ENCODE measurements around the gene GJD3.

Gene GJD3

GRCh38 chr17:40356990-40357881 lies 7.3 kb downstream of the GJD3 start:
- no peak for DNase-seq (ENCODE audit: low read depth)
- Histone ChIP-seq H3K9me3 (ENCODE audit: control insufficient read depth, low read length) (no peaks in the 10 kb centered on the region), H3K9ac (ENCODE audit: low read length) (peak overlapping the region; percentile 11), H3K36me3 (ENCODE audit: control insufficient read depth, insufficient read depth, low read length, severe bottlenecking) (peaks cover 30% of the 10 kb centered on the region), H3K4me3 (ENCODE audit: low read length) (no peak overlapping the region), H3K4me1 (ENCODE audit: control insufficient read depth, insufficient read depth, low read length) (peaks cover 28% of the 10 kb centered on the region), H3K27me3 (replicated peaks; ENCODE audit: control insufficient read depth, insufficient read depth, low read length) (no peaks in the 10 kb centered on the region)

- no peak for DNase-seq (ENCODE audit: low read depth)
- no peaks in the 10 kb centered on the region for H3K9me3 ChIP-seq (ENCODE audit: control insufficient read depth, low read length)
- peaks cover 31% of the 10 kb centered on the region for H3K4me1 ChIP-seq (ENCODE audit: control insufficient read depth, insufficient read depth, low read length)
- H3K27me3 ChIP-seq (replicated peaks; ENCODE audit: control insufficient read depth, insufficient read depth, low read length): no peaks in the 10 kb centered on the region
- H3K9ac ChIP-seq (ENCODE audit: low read length): no peak overlapping the region
- peaks cover 37% of the 10 kb centered on the region for H3K36me3 ChIP-seq (ENCODE audit: control insufficient read depth, insufficient read depth, low read length, severe bottlenecking)
- H3K4me3 ChIP-seq (ENCODE audit: low read length): no peak overlapping the region
These were observed 8.5 kb downstream of the GJD3 start for GRCh38 chr17:40355804-40356758.

GRCh38 chr17:40355123-40355803 lies 9.3 kb downstream of the GJD3 start:
- Histone ChIP-seq H3K4me1 (ENCODE audit: control insufficient read depth, insufficient read depth, low read length) (peaks cover 33% of the 10 kb centered on the region), H3K4me3 (ENCODE audit: low read length) (no peak overlapping the region), H3K9ac (ENCODE audit: low read length) (no peak overlapping the region), H3K27me3 (replicated peaks; ENCODE audit: control insufficient read depth, insufficient read depth, low read length) (no peaks in the 10 kb centered on the region), H3K9me3 (ENCODE audit: control insufficient read depth, low read length) (no peaks in the 10 kb centered on the region), H3K36me3 (ENCODE audit: control insufficient read depth, insufficient read depth, low read length, severe bottlenecking) (peaks cover 37% of the 10 kb centered on the region)
- DNase-seq (ENCODE audit: low read depth): peak; percentile 70

- Histone ChIP-seq H3K9me3 (ENCODE audit: control insufficient read depth, low read length) (no peaks in the 10 kb centered on the region), H3K4me1 (ENCODE audit: control insufficient read depth, insufficient read depth, low read length) (peaks cover 41% of the 10 kb centered on the region), H3K9ac (ENCODE audit: low read length) (no peak overlapping the region), H3K36me3 (ENCODE audit: control insufficient read depth, insufficient read depth, low read length, severe bottlenecking) (peaks cover 42% of the 10 kb centered on the region), H3K27me3 (replicated peaks; ENCODE audit: control insufficient read depth, insufficient read depth, low read length) (no peaks in the 10 kb centered on the region), H3K4me3 (ENCODE audit: low read length) (no peak overlapping the region)
- DNase-seq (ENCODE audit: low read depth): no peak
These were observed 10.1 kb downstream of the GJD3 start for GRCh38 chr17:40354221-40355122.

- Histone ChIP-seq H3K9me3 (ENCODE audit: control insufficient read depth, low read length) (no peaks in the 10 kb centered on the region), H3K9ac (ENCODE audit: low read length) (peak overlapping the region; percentile 34), H3K27me3 (replicated peaks; ENCODE audit: control insufficient read depth, insufficient read depth, low read length) (no peaks in the 10 kb centered on the region), H3K4me3 (ENCODE audit: low read length) (no peak overlapping the region), H3K36me3 (ENCODE audit: control insufficient read depth, insufficient read depth, low read length, severe bottlenecking) (peaks cover 54% of the 10 kb centered on the region), H3K4me1 (ENCODE audit: control insufficient read depth, insufficient read depth, low read length) (peaks cover 52% of the 10 kb centered on the region)
- DNase-seq (ENCODE audit: low read depth): no peak
These were observed 11.7 kb downstream of the GJD3 start for GRCh38 chr17:40352779-40353394.

GRCh38 chr17:40352237-40352778 lies 12.2 kb downstream of the GJD3 start:
- H3K27me3 ChIP-seq (replicated peaks; ENCODE audit: control insufficient read depth, insufficient read depth, low read length): no peaks in the 10 kb centered on the region
- peaks cover 54% of the 10 kb centered on the region for H3K36me3 ChIP-seq (ENCODE audit: control insufficient read depth, insufficient read depth, low read length, severe bottlenecking)
- no peak overlapping the region for H3K4me3 ChIP-seq (ENCODE audit: low read length)
- H3K9me3 ChIP-seq (ENCODE audit: control insufficient read depth, low read length): no peaks in the 10 kb centered on the region
- DNase-seq (ENCODE audit: low read depth): no peak
- no peak overlapping the region for H3K9ac ChIP-seq (ENCODE audit: low read length)
- H3K4me1 ChIP-seq (ENCODE audit: control insufficient read depth, insufficient read depth, low read length): peaks cover 52% of the 10 kb centered on the region

- no peak for DNase-seq (ENCODE audit: low read depth)
- Histone ChIP-seq H3K9me3 (ENCODE audit: control insufficient read depth, low read length) (no peaks in the 10 kb centered on the region), H3K4me1 (ENCODE audit: control insufficient read depth, insufficient read depth, low read length) (peaks cover 59% of the 10 kb centered on the region), H3K27me3 (replicated peaks; ENCODE audit: control insufficient read depth, insufficient read depth, low read length) (no peaks in the 10 kb centered on the region), H3K36me3 (ENCODE audit: control insufficient read depth, insufficient read depth, low read length, severe bottlenecking) (peaks cover 53% of the 10 kb centered on the region), H3K9ac (ENCODE audit: low read length) (no peak overlapping the region), H3K4me3 (ENCODE audit: low read length) (no peak overlapping the region)
These were observed 12.9 kb downstream of the GJD3 start for GRCh38 chr17:40351359-40352236.

- Histone ChIP-seq H3K4me3 (ENCODE audit: low read length) (no peak overlapping the region), H3K36me3 (ENCODE audit: control insufficient read depth, insufficient read depth, low read length, severe bottlenecking) (peaks cover 49% of the 10 kb centered on the region), H3K4me1 (ENCODE audit: control insufficient read depth, insufficient read depth, low read length) (peaks cover 61% of the 10 kb centered on the region), H3K9ac (ENCODE audit: low read length) (no peak overlapping the region), H3K27me3 (replicated peaks; ENCODE audit: control insufficient read depth, insufficient read depth, low read length) (no peaks in the 10 kb centered on the region), H3K9me3 (ENCODE audit: control insufficient read depth, low read length) (no peaks in the 10 kb centered on the region)
- DNase-seq (ENCODE audit: low read depth): no peak
These were observed 13.7 kb downstream of the GJD3 start for GRCh38 chr17:40350689-40351358.

Data from adipocyte (in vitro differentiated cells).